SK-N-SH (cell line): ENCODE measurements around the gene UBE4B. TPM values are rescaled to one million over a fixed set of nuclear protein-coding genes. Genes with fewer than 3 reads are reported as not detected.

ENCODE experiments used
- CTCF ChIA-PET: fragments of 300-600, 350-600 bp; formaldehyde crosslinking; extraction: SDS; loops from one replicate; lab custom pipeline; 2021; lab: Yijun Ruan, JAX
- POLR2A ChIA-PET: fragments of 350-600 bp; sonication (Branson Sonifier 250); formaldehyde crosslinking; extraction: SDS; loops from one replicate; lab custom pipeline; 2020; ENCODE audit warnings: antibody characterized with exemption, inconsistent platforms; lab: Yijun Ruan, JAX
- DNase-seq: peaks from one replicate; pipeline ENCODE4 v3.0.0; 2012
- H2AFZ ChIP-seq: fragments of 200-600 bp; sonication (generic); 2 replicates; pipeline ENCODE4 v1.8.1; 2016; ENCODE audit warnings: antibody characterized with exemption, mild to moderate bottlenecking, low read depth
- H3F3A ChIP-seq: fragments of 200-600 bp; sonication (generic); replicated peaks from 2 replicates; pipeline ENCODE3; 2016; ENCODE audit warnings: antibody characterized with exemption, mild to moderate bottlenecking; ENCODE audit not compliant: insufficient read depth
- H3K27ac ChIP-seq, 2 experiments: fragments of 200-500 bp in 1 of 2; fragments of 200-600 bp in 1 of 2; sonication (Bioruptor generic) in 1 of 2; sonication (generic), shearing (Covaris generic) in 1 of 2; 2 replicates each; pipeline versions ENCODE4 v1.5.1 to v1.6.1; 2014 to 2016; ENCODE audit warnings: low read depth in 2 of 2, inconsistent platforms in 1 of 2, low read length in 1 of 2, mild to moderate bottlenecking in 1 of 2, mixed read lengths in 1 of 2
- H3K27me3 ChIP-seq: fragments of 200-600 bp; sonication (generic), shearing (Covaris generic); 2 replicates; pipeline ENCODE4 v1.6.1; 2016; ENCODE audit warnings: mixed run types; ENCODE audit not compliant: insufficient read depth
- H3K36me3 ChIP-seq, 2 experiments: fragments of 200-500 bp in 1 of 2; fragments of 200-600 bp in 1 of 2; sonication (Bioruptor generic) in 1 of 2; sonication (generic) in 1 of 2; replicated peaks in 1 of 2; 2 replicates each; pipeline versions ENCODE3 to v1.5.1; 2014 to 2016; ENCODE audit warnings: low read length in 1 of 2, mild to moderate bottlenecking in 1 of 2; ENCODE audit not compliant: insufficient read depth in 2 of 2, control insufficient read depth in 1 of 2
- H3K4me1 ChIP-seq, 2 experiments: fragments of 200-500 bp in 1 of 2; fragments of 200-600 bp in 1 of 2; sonication (Bioruptor generic) in 1 of 2; sonication (generic), shearing (Covaris generic) in 1 of 2; 2 replicates each; pipeline versions ENCODE4 v1.5.1 to v1.6.1; 2014 to 2016; ENCODE audit warnings: low read depth in 1 of 2, low read length in 1 of 2, mixed run types in 1 of 2; ENCODE audit not compliant: insufficient read depth in 2 of 2, control insufficient read depth in 1 of 2
- H3K4me2 ChIP-seq: fragments of 200-600 bp; sonication (generic), shearing (Covaris generic); 2 replicates; pipeline ENCODE4 v1.6.1; 2017; ENCODE audit warnings: mixed run types
- H3K4me3 ChIP-seq, 2 experiments: fragments of 200-500 bp in 1 of 2; fragments of 200-600 bp in 1 of 2; sonication (Bioruptor generic) in 1 of 2; sonication (generic), shearing (Covaris generic) in 1 of 2; 2 replicates each; pipeline versions ENCODE4 v1.5.1 to v1.8.1; 2014 to 2016; ENCODE audit warnings: low read depth in 2 of 2, inconsistent platforms in 1 of 2, low read length in 1 of 2, mild to moderate bottlenecking in 1 of 2, mixed read lengths in 1 of 2, moderate library complexity in 1 of 2
- H3K79me2 ChIP-seq: fragments of 200-600 bp; sonication (generic); 2 replicates; pipeline ENCODE4 v1.8.1; 2017; ENCODE audit warnings: mild to moderate bottlenecking; ENCODE audit not compliant: insufficient read depth
- H3K9ac ChIP-seq: fragments of 200-600 bp; sonication (generic); 2 replicates; pipeline ENCODE4 v1.6.1; 2017; ENCODE audit warnings: mixed run types
- H3K9me2 ChIP-seq: fragments of 200-600 bp; sonication (generic); 2 replicates; pipeline ENCODE4 v1.6.1; 2017; ENCODE audit warnings: mixed run types
- H3K9me3 ChIP-seq: fragments of 200-600 bp; sonication (generic); 2 replicates; pipeline ENCODE4 v1.6.1; 2017; ENCODE audit warnings: mixed run types, mild to moderate bottlenecking, moderate library complexity
- H4K20me1 ChIP-seq: fragments of 200-600 bp; sonication (generic); 2 replicates; pipeline ENCODE4 v1.6.1; 2017; ENCODE audit warnings: mild to moderate bottlenecking, mixed run types; ENCODE audit not compliant: insufficient read depth
- CHD2 ChIP-seq: fragments of 150-350 bp; IDR thresholded peaks from 2 replicates; pipeline ENCODE4 v1.6.1; 2018; ENCODE audit warnings: low read length; ENCODE audit not compliant: partially characterized antibody
- CTCF ChIP-seq: fragments of 200-600 bp; sonication (generic); IDR thresholded peaks from 2 replicates; pipeline ENCODE4 v1.6.1; 2017; ENCODE audit warnings: antibody characterized with exemption, mild to moderate bottlenecking, moderate library complexity
- EZH2phosphoT487 ChIP-seq: fragments of 200-600 bp; sonication (generic); IDR thresholded peaks from 2 replicates; pipeline ENCODE4 v1.6.1; 2017; ENCODE audit warnings: low read depth, mixed run types, mild to moderate bottlenecking, antibody characterized with exemption, moderate library complexity, borderline replicate concordance
- FOSL2 ChIP-seq: IDR thresholded peaks from 2 replicates; pipeline ENCODE4 v1.4.0; 2012; ENCODE audit warnings: low read depth, mild to moderate bottlenecking, moderate library complexity, borderline replicate concordance
- FOXJ3 ChIP-seq: sonication (generic); formaldehyde crosslinking; IDR thresholded peaks from 2 replicates; pipeline ENCODE4 v1.5.1; 2020; ENCODE audit warnings: mild to moderate bottlenecking, missing genetic modification reagents
- JUND ChIP-seq: IDR thresholded peaks from 2 replicates; pipeline ENCODE4 v1.4.0; 2012
- MAX ChIP-seq: IDR thresholded peaks from 2 replicates; pipeline ENCODE4 v1.4.0; 2012; ENCODE audit warnings: low read depth
- MEF2A ChIP-seq: IDR thresholded peaks from 2 replicates; pipeline ENCODE4 v1.4.0; 2012; ENCODE audit warnings: low read depth, borderline replicate concordance
- NFIC ChIP-seq: IDR thresholded peaks from 2 replicates; pipeline ENCODE4 v1.4.0; 2012; ENCODE audit warnings: borderline replicate concordance
- PBX3 ChIP-seq: IDR thresholded peaks from 2 replicates; pipeline ENCODE4; 2012
- POLR2AphosphoS5 ChIP-seq: IDR thresholded peaks from 2 replicates; pipeline ENCODE4 v1.6.1; 2012; ENCODE audit warnings: low read depth, low read length
- RAD21 ChIP-seq: IDR thresholded peaks from 2 replicates; pipeline ENCODE4 v1.6.1; 2012; ENCODE audit warnings: mild to moderate bottlenecking, low read length
- RCOR1 ChIP-seq: fragments of 150-350 bp; IDR thresholded peaks from 2 replicates; pipeline ENCODE4 v1.6.1; 2017; ENCODE audit warnings: antibody characterized with exemption, low read length
- RXRA ChIP-seq: IDR thresholded peaks from 2 replicates; pipeline ENCODE4 v1.4.0; 2012; ENCODE audit warnings: low read depth, mild to moderate bottlenecking, borderline replicate concordance
- SIN3A ChIP-seq: IDR thresholded peaks from 2 replicates; pipeline ENCODE4 v1.6.1; 2012; ENCODE audit warnings: low read depth, mild to moderate bottlenecking, low read length, moderate library complexity, borderline replicate concordance
- TCF12 ChIP-seq: IDR thresholded peaks from 2 replicates; pipeline ENCODE4 v1.4.0; 2012
- USF1 ChIP-seq: IDR thresholded peaks from 2 replicates; pipeline ENCODE4 v1.4.0; 2012; ENCODE audit warnings: low read depth, borderline replicate concordance
- YY1 ChIP-seq: IDR thresholded peaks from 2 replicates; pipeline ENCODE4 v1.4.0; 2012; ENCODE audit warnings: low read depth, mild to moderate bottlenecking
- WGBS: methylation state at CpG from one replicate; pipeline ENCODE4 v1.1.6; 2017; ENCODE audit warnings: low lambda C conversion rate; 5-methylcytosine and 5-hydroxymethylcytosine counted together
- polyA plus RNA-seq, 3 experiments: library from polyadenylated mRNA; depleted of rRNA; stranded (reverse); fragments of >200 nt; gene quantifications; 2 replicates each; pipeline ENCODE4 v1.2.3, GENCODE V29; 2012

UBE4B gene
- polyA plus RNA-seq, 1 of the 3 experiments (the other 2 are of a cell fraction) = 19.1 TPM

GRCh38 chr1:10228528-10228927 lies 195.8 kb downstream of the UBE4B start:
- H3K9ac ChIP-seq = no peak overlapping the region
- peaks cover 13% of the 10 kb centered on the region for H3F3A ChIP-seq
- no peak overlapping the region for H3K4me3 ChIP-seq
- no peak for DNase-seq
- WGBS = 92% methylated on average over 2 of the region's 2 CpGs
- POLR2A ChIA-PET = no interaction called here
- 0 out of 4 replicates have a peak, but pooled peaks cover 0 to 6% of the 10 kb centered on the region in 2 experiments for H3K4me1 ChIP-seq
- no peaks in the 10 kb centered on the region for H3K27me3 ChIP-seq
- no peak overlapping the region for H2AFZ ChIP-seq
- H3K27ac ChIP-seq = no peak overlapping the region
- no peaks in the 10 kb centered on the region for H3K36me3 ChIP-seq
- H3K9me2 ChIP-seq = no peaks in the 10 kb centered on the region
- H3K79me2 ChIP-seq = peaks cover 100% of the 10 kb centered on the region
- no peak for TF ChIP-seq EZH2phosphoT487
- no peak for TF ChIP-seq POLR2AphosphoS5
- no peak for TF ChIP-seq JUND
- TF ChIP-seq RXRA = no peak
- no peak for TF ChIP-seq CTCF
- TF ChIP-seq RCOR1 = no peak
- TF ChIP-seq PBX3 = no peak
- no peak for TF ChIP-seq RAD21
- no peak for TF ChIP-seq SIN3A
- TF ChIP-seq USF1 = no peak
- TF ChIP-seq YY1 = no peak
- TF ChIP-seq CHD2 = no peak
- TF ChIP-seq MAX = no peak
- TF ChIP-seq NFIC = no peak
- TF ChIP-seq FOSL2 = no peak
- no peak for TF ChIP-seq MEF2A
- no peak for TF ChIP-seq TCF12
- no peak for TF ChIP-seq FOXJ3 (CRISPR knock-in tag)
- H4K20me1 ChIP-seq = peaks cover 90% of the 10 kb centered on the region
- CTCF ChIA-PET = interaction anchor here (1.9 kb wide), 1 partner anchor 19 kb away, joined by 12 read pairs; the partner anchor contains the start of gene KIF1B
- no peak overlapping the region for H3K4me2 ChIP-seq
- no peaks in the 10 kb centered on the region for H3K9me3 ChIP-seq
